HG03565 (cell line): Measurements from ENCODE around the gene PLA2G6.
"Not testable (repeated sequence)": the region's sequence is repeated elsewhere in the genome, so short reads cannot be mapped to it uniquely, and the experiment has no call there.

Source experiments
- ATAC-seq: cut with Tn5 transposase; IDR thresholded peaks from one replicate; pipeline ENCODE4 v1.9.1; 2021; ENCODE audit warnings: mild to moderate bottlenecking, moderate library complexity; ENCODE audit not compliant: unreplicated experiment

Gene PLA2G6

DNA sequence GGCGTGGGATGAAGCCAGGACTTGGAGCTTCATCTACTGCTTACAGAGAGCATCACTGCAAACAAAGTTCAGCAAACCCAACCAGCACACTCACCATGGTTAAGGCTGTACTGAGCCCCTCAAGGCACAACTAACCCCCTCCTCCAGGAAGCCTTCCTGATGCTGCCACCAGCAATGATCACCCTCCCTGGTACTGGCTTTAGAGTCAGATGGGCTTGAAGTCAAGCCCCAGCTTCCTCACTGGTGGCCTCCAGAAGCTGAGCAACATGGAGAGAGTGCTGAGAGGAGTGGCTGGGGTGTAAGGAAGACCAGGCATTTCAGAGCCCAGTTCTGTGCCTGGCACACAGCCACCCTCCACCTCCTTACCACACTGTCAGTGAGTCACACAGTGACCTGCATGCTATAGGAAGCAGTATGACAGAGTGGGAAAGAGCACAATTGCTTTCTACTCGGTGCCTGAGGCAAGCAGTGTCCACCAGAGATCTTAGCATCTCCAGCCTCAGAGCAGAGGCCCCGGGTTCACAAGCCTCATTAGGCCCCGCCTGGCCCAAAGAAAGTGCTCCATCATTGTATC is 46.4 kb downstream of the PLA2G6 start:
- ATAC-seq = no peak

DNA sequence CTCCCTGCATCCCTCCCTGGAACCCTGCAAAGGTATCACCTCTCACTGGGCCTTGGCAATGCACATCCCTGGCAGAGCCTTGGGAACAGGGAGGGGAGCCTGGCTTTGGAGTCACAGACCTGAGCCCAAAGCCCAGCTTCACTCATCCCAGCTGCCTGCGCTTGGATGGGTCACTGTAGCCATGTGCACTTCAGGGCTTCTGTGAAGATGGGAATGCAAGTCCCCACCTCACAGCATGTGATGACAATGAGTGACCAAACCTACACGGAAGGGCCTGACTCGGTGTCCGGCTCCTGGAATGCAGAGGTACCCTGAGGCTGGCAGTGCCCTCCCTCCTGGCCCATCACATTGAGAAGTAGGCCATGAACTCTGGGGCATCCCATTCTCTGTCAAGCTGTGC is 48.3 kb downstream of the PLA2G6 start:
- no peak for ATAC-seq

DNA sequence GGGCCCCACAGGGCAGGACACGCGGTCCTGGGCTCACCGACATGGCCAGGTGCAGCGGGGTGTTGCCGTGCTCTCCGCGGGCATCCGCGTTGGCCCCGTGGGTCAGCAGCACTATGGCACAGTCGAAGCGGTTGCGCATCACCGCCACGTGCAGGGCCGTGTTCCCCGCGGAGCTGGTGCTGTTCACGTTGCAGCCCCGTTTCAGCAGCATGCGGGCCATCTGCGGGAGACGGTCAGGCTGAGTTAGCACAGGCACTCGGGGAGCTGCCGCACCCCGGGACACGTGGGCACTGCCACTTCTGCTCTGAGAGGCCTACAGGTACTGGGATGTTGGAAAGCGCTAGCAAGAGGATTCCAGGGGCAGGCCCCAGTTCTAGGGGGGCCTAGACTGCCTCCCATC is 48.8 kb downstream of the PLA2G6 start:
- ATAC-seq = no peak

DNA sequence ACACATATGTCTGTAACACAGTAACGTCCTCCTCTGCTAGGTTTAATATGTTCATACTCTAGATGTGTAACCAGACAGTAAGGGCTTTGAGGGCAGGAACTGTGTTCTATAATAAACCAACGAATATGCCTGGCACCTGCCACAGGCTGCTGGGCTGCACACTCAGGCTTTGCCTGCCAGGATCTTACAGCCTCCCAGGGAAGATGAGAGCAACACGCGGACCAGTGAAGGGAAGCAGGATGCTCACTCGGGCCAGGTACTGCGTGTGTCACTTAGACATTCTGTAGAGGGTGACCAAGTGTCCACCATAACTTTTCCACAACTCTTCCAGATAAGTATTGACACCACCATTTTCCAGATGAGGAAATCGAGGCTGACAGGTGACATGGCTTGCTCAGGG is 49.5 kb downstream of the PLA2G6 start:
- no peak for ATAC-seq

DNA sequence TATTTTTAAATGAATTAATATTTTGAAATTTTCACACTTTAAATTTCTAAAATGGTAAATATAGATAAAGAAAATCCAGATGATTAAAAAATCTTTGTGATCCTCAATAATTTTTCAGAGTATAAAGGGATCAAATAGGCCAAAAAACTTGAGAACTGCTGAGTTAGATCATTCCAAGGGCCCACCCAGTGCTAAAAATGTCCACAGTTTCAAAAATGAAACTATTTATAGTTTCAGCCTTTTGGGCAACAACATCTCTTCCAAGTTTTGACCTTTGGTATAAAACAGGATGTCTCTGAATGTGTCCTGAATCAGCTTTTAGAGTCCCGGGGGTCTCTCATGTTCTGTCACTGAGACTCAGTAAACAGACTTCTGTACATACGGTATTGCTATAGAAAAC is 50.2 kb downstream of the PLA2G6 start:
- ATAC-seq = no peak

DNA sequence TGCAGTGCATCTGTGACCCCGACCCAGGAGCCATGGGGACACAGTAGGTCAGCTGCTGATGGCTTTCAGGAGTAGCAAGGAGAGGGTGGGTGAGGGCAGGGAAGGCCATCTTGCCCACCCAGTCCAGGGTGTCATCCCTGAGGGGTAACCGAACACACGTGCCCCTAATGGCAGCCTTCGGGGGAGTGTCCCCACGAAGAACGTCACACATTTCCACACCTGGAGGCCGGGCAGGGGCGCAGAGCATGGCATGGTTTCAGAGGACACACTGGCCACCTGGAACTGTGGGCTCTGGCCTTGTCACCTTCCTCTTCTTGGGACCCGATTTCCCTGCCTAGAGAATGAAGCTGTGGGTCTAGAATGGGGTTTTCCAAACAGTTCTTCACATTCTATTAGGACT is 51.8 kb downstream of the PLA2G6 start:
- ATAC-seq = no peak

DNA sequence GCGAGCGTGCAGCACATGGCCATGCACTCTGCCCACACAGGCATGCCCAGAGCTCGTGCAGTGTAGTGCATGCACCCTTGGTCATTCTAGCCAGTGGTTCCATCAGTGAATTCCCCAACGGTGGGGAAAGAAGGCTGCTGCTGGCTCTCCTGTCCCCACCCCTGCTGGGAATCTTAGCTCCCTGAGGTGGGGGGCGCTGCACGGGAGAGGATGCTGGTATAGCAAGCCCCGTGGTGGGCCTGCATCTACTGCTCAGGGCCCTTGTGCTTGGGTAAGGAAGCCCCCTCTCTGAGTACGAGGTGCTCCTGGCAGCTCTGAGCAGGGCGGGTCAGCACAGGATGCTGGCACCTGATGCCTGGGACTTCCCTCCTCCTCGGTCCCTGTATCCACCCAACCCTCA is 52.6 kb downstream of the PLA2G6 start:
- no peak for ATAC-seq

DNA sequence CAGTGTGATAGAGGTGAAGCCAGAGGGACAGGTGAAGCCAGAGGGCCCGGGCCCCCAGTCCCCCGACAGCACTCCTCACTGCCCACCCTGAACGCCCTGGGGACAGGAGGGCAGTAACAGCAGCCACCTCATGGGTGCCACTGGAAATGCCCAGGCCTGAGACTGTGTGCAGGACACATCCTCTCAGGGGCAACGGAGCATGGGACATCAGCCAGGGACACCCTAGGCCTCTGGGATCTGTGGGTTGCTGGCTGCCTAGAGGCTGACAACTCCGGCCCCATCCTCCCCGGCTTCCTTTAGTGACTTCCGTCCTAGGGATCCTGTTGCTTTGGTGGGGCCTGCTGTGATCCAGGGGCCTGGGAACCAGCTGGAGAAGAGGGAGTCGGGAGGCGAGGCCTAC is 53.8 kb downstream of the PLA2G6 start:
- no peak for ATAC-seq

DNA sequence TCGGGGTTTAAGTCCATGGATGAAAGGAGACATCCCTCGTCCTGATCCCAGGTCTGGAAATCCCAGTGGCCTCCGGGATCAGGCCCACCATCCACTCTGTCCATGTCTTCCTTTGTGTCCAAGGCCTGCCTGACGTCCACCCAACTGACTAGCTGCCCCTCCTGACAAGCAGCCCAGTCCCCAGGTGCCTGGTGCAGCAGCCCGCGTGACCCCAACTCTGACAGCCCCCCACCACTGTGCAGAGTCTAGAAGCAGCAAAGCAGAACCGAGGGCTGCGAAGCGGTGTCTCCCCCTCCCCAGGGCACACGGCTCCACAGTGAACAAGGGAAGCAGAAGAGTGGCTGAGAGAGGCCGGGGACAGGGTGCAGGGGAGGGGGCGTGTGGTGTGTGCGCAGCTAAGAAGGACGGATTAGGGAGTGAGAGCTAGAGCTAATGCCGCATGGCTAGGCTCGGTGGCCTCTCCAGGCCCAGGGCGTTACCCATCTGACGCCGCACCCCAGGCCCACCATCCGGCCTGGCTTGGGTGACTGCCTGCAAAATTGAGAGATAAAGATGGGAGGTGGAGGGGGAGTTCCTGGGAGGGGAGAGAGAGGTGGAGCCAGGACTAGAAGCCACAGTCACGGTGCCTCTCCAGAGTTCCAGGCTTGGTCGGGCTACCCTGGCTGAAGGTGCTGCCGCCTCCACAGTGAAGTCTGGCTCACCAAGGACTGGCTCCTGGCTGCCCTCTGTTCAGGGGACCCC is 54.5 kb downstream of the PLA2G6 start:
- ATAC-seq = no peak

DNA sequence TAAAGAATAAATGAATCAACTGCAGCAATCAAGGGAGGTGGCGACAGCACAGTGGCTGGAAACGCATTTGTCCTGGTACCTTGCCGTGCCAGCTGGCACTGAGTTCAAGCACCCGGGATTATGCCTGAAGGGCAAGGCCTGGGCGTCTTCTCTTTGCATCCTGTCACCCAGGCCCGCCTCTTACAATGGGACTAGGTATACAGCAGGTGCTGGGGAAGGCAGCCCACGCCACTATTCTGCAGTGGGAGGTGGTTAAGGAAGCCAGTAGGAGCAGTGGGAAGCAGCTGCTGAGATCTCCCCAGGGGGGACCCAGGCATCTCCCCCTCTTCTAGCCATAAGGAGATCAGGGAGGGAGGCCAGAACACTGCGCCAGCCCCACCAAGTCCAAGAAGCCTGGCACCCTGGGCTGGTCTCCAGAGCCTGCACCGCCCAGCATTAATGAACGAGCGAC is 55.9 kb downstream of the PLA2G6 start:
- no peak for ATAC-seq

DNA sequence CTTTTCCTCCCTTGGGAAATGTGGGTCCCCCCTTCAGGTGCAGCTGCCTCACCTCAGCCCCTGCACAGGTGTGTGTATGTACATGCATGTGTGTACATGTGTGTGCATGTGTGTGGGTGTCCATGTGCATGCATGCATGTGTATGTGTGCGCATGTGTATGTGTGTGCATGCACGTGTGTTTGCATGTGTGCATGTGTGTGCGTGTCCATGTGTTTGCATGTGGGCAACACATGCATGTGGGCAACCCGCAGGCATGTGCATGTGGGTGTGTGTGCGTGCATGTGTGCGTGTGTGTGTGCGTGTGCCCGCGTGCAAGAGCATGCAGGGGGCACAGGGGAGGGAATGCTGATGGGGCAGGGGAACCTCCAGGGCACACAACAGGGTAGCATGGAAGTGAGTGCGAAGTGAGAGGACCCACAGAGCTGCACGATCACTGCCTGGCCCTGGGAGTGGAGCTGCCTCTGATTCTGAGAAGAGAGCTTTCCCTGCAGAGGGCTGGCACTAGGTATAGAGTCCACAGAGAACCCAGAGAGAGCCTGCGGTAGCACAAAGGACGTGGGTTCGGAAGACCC is 56.5 kb downstream of the PLA2G6 start:
- ATAC-seq = no peak

DNA sequence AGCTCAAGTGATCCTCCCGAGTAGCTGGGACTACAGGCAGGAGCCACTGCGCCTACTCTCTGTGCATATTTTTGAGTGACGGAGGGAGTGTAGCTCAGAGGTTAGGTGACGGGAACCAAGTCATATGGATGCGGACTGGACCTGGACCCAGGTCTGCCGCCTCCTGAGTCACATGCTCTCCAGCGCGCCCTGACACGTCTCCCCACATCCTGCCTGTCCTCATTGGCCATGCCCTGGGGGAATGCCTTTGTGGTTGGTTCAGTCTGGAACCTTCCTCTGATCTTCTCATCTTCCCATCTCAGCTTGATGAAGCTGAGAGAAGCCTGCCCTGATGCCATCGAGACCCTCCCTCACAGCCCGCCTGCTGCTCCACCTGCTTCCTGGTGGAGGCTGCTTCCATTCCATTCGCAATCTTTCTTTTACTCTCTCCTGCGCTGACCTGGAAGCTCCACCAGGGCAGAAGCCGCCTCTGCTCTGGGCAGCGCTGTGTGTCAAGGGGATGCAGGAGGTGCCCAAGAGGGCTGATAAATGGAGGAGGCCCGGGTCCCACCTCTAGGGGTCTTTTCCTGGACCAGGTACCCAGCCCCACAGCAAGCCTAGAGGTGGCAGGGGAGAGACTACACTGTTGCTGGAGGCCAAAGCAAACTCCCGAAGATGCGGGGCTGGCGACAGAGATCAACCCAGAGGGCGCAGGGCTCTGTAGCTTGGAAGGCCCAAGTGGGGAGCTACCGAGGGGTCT is 57.2 kb downstream of the PLA2G6 start:
- no peak for ATAC-seq

DNA sequence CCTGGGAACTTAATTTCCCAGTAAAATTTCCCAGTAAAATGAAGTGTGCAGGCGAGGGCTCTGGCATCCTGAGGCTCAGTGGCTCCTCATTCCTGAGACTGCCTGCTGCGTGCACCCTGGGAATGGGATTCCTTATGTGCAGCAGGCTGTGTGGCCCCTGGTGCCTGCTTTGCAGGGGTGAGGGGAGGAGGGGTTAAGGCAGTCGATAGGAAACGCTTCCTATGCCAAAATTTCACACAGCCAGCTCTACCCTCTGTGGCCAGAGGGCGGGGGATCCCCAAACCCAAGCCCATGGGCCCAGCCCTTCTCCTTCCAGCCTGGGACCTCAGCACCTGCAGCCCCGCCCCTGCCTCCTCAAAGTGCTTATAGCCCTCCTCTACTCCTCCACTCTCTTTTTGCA is 59.0 kb downstream of the PLA2G6 start:
- ATAC-seq = no peak

DNA sequence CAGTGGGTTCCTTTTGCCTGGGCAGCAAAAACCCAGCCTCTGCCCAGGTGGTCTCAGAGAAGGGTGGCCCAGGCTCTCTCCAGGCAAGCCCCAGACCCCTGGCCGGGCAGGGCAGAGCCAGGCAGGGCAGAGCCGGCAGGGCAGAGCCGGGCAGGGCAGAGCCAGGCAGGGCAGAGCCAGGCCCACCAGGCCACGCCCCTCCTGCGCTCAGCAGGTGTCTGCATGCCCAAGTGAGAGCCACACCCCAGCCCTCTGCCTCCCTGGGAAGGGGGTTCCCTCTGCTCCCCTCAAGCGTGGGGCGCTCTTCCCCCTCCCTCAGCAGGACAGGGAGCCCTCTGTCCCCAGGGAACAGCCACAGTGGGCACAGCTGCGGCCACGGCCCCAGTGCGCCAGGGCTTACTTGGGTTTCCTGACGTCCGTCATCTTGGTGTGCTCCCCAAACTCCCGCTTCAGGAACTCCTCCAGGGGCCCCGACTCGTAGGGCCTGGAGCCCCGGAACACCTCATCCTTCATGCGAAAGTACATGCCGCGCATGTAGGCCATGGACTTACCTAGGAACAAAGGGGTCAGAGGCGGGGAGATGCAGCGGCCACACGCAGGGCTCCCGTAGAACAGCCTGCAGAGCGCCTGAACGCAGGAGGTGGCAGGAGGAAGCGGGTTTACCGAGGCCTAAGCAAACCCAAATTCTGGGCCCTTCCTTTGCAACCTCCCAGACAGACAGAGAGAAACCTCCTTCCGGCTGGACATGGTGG is 61.1 kb downstream of the PLA2G6 start:
- no peak for ATAC-seq

DNA sequence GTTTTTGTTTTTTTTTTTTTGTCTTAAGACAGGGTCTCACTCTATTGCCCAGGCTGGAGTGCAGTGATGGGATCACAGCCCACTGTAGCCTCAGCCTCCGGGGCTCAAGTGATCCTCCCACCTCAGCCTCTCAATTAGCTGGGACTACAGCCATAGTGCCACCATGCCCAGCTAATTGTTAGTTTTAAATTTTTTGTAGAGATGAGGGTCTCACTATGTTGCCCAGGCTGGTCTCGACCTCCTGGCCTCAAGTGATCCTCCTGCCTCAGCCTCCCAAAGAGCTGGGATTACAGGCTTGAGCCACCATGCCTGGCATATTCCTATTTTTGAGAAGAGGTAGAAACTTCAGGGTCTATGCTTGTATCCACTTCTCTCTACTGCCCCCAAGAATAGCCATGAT is 62.9 kb downstream of the PLA2G6 start:
- ATAC-seq = not testable (repeated sequence)

DNA sequence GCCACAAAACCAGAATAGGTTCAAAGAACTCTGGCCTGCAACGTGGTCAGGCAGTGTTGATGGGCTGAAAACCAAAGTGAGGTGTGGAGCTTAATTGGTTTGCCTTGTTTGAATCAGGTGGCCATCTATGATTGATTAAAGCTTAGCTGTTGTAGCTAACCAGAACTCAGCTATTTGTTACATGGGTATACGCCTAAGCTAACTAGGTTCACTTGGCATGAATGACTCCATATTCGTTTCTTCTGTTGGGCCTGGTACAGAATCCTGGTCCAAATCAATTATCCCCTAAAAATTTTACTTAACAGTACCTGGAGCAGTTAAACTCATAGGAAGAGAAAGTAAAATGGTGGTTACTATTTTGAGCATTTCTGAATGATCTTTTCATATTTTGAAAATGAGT is 63.4 kb downstream of the PLA2G6 start:
- ATAC-seq = no peak

DNA sequence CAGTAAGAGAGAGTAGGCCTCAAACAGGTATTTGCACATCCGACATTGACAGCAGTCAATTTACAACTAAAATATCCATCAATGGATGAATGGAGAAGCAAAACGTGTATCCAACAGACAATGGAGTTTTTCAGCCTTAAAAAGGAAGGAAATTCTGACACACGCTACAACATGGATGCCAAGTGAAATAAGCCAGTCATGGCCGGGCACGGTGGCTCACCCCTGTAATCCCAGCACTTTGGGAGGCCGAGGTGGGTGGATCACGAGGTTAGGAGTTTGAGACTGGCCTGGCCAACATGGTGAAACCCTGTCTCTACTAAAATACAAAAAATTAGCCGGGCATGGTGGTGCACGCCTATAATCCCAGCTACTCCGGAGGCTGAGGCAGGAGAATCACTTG is 64.1 kb downstream of the PLA2G6 start:
- not testable (repeated sequence) for ATAC-seq

DNA sequence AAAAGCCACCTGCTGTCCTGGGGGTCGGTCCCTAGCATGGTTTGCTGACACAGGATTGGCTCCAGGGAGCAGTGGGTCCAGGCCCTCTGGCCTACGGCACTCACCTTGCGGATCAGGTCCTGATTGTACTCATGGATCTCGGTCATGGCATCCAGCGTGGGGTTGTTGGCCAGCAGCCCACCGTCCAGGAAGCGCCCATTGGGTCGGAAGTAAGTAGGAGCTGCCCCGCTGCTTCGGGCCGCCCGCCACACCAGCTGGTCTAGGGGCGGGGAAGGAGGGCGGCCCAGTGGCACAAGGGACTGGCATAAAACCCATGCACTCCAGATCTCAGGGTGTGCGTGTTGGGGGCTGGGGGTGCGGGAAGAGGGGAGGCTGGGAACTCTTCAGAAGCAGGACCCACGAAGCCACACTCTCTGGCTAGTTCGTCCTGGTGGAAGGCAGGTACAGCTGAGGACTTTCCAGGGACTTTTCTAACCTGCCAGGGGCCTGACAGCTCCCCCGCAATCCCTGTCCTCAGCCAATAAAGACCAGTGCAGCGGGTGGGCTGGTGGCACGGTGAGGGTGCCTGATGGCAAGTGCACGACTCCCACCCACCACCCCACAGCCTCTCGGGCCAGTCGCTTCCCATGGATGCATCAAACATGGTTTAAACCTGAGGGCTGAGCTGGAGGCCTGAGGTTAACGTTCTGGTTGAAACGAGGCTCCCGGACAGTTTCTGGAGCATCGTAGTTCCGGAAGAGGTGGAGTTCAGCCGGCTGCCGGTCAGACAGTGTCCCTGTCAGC is 66.0 kb downstream of the PLA2G6 start:
- ATAC-seq = no peak

DNA sequence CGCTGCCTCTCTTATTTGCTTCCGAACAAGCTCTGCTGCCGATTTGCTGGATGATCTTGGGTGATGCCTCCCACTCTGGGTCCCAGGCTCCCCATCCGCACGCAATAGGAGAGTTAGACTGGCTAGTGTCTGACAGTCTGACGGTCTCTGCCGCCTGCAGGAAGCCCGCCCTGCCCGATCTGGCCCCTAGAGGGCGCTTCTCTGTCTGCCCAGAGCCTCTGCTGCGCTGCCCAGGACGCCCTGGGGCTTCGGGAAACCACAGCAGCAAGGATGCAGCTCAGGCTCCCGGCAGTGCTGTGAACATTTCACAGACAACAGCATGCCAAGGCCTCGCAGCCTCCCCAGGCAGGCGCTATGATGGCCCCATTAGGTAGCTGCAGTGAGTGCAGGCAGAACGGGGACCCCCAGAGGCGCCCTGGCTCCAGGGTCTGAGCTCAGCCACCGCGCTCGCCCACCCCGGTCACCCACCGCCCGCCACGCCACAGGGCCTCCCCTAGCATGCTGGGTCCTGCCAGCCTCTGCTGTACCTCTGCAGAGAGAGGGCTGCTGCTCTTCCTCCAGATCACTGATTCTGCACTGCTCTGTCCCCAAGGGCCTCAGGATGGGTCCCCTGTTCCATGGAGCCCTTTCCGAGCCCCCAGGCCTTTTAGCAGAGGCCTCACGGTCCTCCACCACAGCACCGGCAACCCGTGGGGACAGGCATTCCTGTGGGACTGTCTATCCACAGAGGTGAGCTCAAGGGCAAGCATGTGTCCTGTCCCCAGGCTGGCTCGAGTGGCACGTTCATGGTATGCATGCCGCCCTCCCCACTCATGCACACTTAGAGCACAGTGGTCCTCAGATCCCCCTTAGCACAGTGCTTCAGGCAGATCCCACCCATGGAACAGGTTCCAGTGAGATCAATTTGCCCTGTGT is 66.9 kb downstream of the PLA2G6 start:
- no peak for ATAC-seq
